Endodermal cell (in vitro differentiated cells): ENCODE results near the gene AOPEP. TPM values are rescaled to one million over a fixed set of nuclear protein-coding genes. Genes with fewer than 3 reads are reported as not detected.

Experiments
- DNase-seq: peaks from one replicate; pipeline ENCODE4 v3.0.0-alpha.2; 2017
- H3K27ac ChIP-seq: 2 replicates; pipeline ENCODE4 v1.5.1; 2013; ENCODE audit warnings: mild to moderate bottlenecking, low read depth, low read length, moderate library complexity
- H3K27me3 ChIP-seq: 2 replicates; pipeline ENCODE4 v1.6.1; 2013; ENCODE audit warnings: mild to moderate bottlenecking, low read length, moderate library complexity; ENCODE audit not compliant: insufficient read depth, control insufficient read depth, poor library complexity, severe bottlenecking
- H3K36me3 ChIP-seq: 2 replicates; pipeline ENCODE4 v1.7.0; 2013; ENCODE audit warnings: mild to moderate bottlenecking, low read length, moderate library complexity; ENCODE audit not compliant: control insufficient read depth, insufficient read depth
- H3K4me1 ChIP-seq: one replicate; pipeline ENCODE4 v1.7.0; 2013; ENCODE audit warnings: low read length; ENCODE audit not compliant: control insufficient read depth, insufficient read depth
- H3K4me3 ChIP-seq: 2 replicates; pipeline ENCODE4 v1.5.1; 2013; ENCODE audit warnings: mild to moderate bottlenecking, low read length, moderate library complexity
- H3K9ac ChIP-seq: 2 replicates; pipeline ENCODE4 v1.6.1; 2013; ENCODE audit warnings: mild to moderate bottlenecking, low read length, moderate library complexity; ENCODE audit not compliant: poor library complexity, severe bottlenecking; ENCODE audit errors: extremely low read depth
- H3K9me3 ChIP-seq: 2 replicates; pipeline ENCODE4 v1.6.1; 2013; ENCODE audit warnings: mild to moderate bottlenecking, low read length, moderate library complexity; ENCODE audit not compliant: control insufficient read depth
- H3K27ac Mint-ChIP-seq: 2 replicates; pipeline ENCODE4 v1.8.0; 2020; ENCODE audit warnings: mixed read lengths
- H3K27me3 Mint-ChIP-seq: 2 replicates; pipeline ENCODE4 v1.8.0; 2021; ENCODE audit warnings: mild to moderate bottlenecking, mixed read lengths; ENCODE audit not compliant: insufficient read depth
- H3K36me3 Mint-ChIP-seq: 2 replicates; pipeline ENCODE4 v1.8.0; 2020; ENCODE audit warnings: low read depth, mixed read lengths
- H3K4me1 Mint-ChIP-seq: 2 replicates; pipeline ENCODE4 v1.8.0; 2020; ENCODE audit warnings: mixed read lengths
- H3K4me3 Mint-ChIP-seq: 2 replicates; pipeline ENCODE4 v1.8.0; 2020; ENCODE audit warnings: mild to moderate bottlenecking, moderate library complexity, mixed read lengths
- H3K9me3 Mint-ChIP-seq: 2 replicates; pipeline ENCODE4 v1.8.0; 2020; ENCODE audit warnings: mild to moderate bottlenecking, mixed read lengths
- WGBS, 2 experiments: methylation state at CpG; one replicate each; pipeline versions ENCODE4 v1.1.5 to v1.1.7; 2013; ENCODE audit warnings: missing lambda C conversion rate in 2 of 2, mixed read lengths in 1 of 2; ENCODE audit not compliant: insufficient coverage in 1 of 2, insufficient read length in 1 of 2; 5-methylcytosine and 5-hydroxymethylcytosine counted together
- total RNA-seq, 2 donors: library from RNA; stranded (reverse); fragmentation: NEBNext Ultra II Directional in 1 of 2; extraction: Animal tissue kit (Norgen Biotek cat#: 25700) in 1 of 2; gene quantifications; 2 replicates in 1 of 2; 3 replicates in 1 of 2; pipeline ENCODE4 v1.2.1, GENCODE V29; 2021
- TF ChIP-seq, protein P1 (sequence below): fragments of 200-600 bp; sonication (generic); conservative IDR thresholded peaks from 2 replicates; pipeline ENCODE4 v1.5.0; 2021; ENCODE audit warnings: antibody characterized with exemption, mild to moderate bottlenecking

Gene AOPEP
- total RNA-seq, 2 donors from 2014 or later: 23.4 to 33.7 TPM

DNA sequence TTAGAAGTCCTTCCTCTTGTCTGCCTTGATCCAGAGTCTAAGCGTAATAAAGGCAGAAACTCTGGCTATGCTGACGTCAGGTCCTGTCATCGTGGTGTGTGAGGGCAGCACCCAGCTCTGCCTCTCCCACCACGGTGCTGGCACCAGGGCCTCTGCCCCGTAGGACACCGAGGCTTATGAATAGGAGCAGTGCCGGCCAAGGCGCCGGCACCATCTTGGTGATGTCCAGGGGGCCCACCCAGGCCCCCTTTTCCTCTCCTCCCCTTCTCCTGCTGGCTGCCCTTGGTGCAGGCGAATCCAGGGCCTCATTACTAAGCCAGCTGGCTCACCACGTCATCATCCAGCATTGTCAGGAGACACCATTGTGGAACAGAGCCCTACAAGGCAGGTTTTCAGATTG is 338.7 kb downstream of the AOPEP start:
- no peak overlapping the region for H3K27ac Mint-ChIP-seq
- no peak overlapping the region for H3K27ac ChIP-seq

DNA sequence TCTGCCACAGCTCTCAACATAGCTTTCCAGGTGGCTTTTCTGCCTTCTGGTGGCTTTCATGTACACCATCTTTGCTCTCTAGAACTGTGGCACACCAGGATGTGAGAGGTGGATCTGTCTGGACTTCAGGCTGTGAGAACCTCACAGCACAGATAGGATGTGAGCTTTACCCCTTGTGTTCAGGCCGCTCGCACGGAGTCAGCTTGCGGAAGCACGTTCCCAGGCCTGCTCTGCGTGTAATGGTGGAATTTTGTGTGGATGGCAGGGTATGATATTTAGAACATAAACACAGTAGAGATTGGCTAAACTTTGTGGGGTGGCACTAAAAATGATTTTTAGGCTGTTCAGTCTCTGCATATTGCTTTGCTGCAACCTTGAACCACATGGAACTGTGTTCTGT is 340.6 kb downstream of the AOPEP start:
- TF ChIP-seq, protein P1, sequence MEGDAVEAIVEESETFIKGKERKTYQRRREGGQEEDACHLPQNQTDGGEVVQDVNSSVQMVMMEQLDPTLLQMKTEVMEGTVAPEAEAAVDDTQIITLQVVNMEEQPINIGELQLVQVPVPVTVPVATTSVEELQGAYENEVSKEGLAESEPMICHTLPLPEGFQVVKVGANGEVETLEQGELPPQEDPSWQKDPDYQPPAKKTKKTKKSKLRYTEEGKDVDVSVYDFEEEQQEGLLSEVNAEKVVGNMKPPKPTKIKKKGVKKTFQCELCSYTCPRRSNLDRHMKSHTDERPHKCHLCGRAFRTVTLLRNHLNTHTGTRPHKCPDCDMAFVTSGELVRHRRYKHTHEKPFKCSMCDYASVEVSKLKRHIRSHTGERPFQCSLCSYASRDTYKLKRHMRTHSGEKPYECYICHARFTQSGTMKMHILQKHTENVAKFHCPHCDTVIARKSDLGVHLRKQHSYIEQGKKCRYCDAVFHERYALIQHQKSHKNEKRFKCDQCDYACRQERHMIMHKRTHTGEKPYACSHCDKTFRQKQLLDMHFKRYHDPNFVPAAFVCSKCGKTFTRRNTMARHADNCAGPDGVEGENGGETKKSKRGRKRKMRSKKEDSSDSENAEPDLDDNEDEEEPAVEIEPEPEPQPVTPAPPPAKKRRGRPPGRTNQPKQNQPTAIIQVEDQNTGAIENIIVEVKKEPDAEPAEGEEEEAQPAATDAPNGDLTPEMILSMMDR: no peak
- Mint-ChIP-seq H3K27ac (no peak overlapping the region), H3K4me3 (no peak overlapping the region), H3K36me3 (peaks cover 40% of the 10 kb centered on the region), H3K9me3 (no peaks in the 10 kb centered on the region), H3K27me3 (no peaks in the 10 kb centered on the region), H3K4me1 (no peaks in the 10 kb centered on the region)
- Histone ChIP-seq H3K9ac (no peak overlapping the region), H3K4me3 (no peak overlapping the region), H3K9me3 (no peaks in the 10 kb centered on the region), H3K27me3 (no peaks in the 10 kb centered on the region), H3K36me3 (peaks cover 37% of the 10 kb centered on the region), H3K27ac (no peak overlapping the region), H3K4me1 (no peaks in the 10 kb centered on the region)
- no peak for DNase-seq
- WGBS, 2 experiments: 88 to 95% methylated on average over 3 to 6 of the region's 6 CpGs

More for the DNA sequence above, 338.7 kb downstream of the AOPEP start:
- H3K9ac ChIP-seq: no peak overlapping the region
- no peaks in the 10 kb centered on the region for H3K9me3 ChIP-seq
- peaks cover 44% of the 10 kb centered on the region for H3K36me3 Mint-ChIP-seq
- no peak for DNase-seq
- H3K27me3 ChIP-seq: no peaks in the 10 kb centered on the region
- H3K4me3 ChIP-seq: no peak overlapping the region
- H3K4me1 Mint-ChIP-seq: no peaks in the 10 kb centered on the region
- TF ChIP-seq, protein P1: no peak
- no peaks in the 10 kb centered on the region for H3K27me3 Mint-ChIP-seq
- H3K36me3 ChIP-seq: peaks cover 42% of the 10 kb centered on the region
- 97 to 99% methylated on average over 10 to 11 of the region's 11 CpGs for WGBS, 2 experiments
- no peaks in the 10 kb centered on the region for H3K4me1 ChIP-seq
- no peaks in the 10 kb centered on the region for H3K9me3 Mint-ChIP-seq
- H3K4me3 Mint-ChIP-seq: no peak overlapping the region

DNA sequence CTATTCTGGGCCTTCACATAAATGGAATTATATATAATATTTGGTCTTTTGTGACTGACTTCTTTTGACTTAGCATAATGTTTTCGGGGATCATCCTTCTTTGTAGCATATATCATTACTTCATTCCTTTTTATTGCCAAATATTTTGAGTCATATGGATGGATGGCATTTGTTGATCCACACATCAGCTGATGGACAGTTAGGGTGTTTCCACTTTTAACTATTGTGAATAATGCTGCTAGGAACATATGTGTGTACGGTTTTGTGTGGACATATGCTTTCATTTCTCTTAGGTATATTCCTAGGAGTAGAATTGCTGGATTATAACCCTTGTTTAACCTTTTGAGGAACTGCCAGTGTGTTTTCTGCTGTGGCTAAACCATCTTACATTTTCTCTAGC is 341.4 kb downstream of the AOPEP start:
- H3K4me3 Mint-ChIP-seq: no peak overlapping the region
- TF ChIP-seq, protein P1: no peak
- Histone ChIP-seq H3K27ac (no peak overlapping the region), H3K27me3 (no peaks in the 10 kb centered on the region), H3K36me3 (peaks cover 36% of the 10 kb centered on the region), H3K9me3 (no peaks in the 10 kb centered on the region), H3K4me1 (no peaks in the 10 kb centered on the region), H3K4me3 (no peak overlapping the region), H3K9ac (no peak overlapping the region)
- no peaks in the 10 kb centered on the region for H3K27me3 Mint-ChIP-seq
- no peak for DNase-seq
- H3K36me3 Mint-ChIP-seq: peaks cover 36% of the 10 kb centered on the region
- 80% methylated on average over 1 of the region's 2 CpGs; no CpG with 5 or more reads in 1 of the 2 experiments for WGBS, 2 experiments
- no peaks in the 10 kb centered on the region for H3K4me1 Mint-ChIP-seq
- H3K27ac Mint-ChIP-seq: no peak overlapping the region
- no peaks in the 10 kb centered on the region for H3K9me3 Mint-ChIP-seq
